OCI-LY7 (cell line): ENCODE measurements around the gene IL17D.

Experiments
- EZH2phosphoT487 ChIP-seq: fragments of 200-600 bp; sonication (generic); IDR thresholded peaks from 2 replicates; pipeline ENCODE4 v1.6.1; 2018; ENCODE audit warnings: low read depth, borderline replicate concordance, mild to moderate bottlenecking, mixed run types, antibody characterized with exemption, low read length, moderate library complexity, mixed read lengths
- TF ChIP-seq, protein P1 (sequence below): fragments of 200-600 bp; sonication (generic); conservative IDR thresholded peaks from 2 replicates; pipeline ENCODE4 v1.5.1; 2014; ENCODE audit warnings: mild to moderate bottlenecking, antibody characterized with exemption, low read length, moderate library complexity, mixed read lengths

DNA sequence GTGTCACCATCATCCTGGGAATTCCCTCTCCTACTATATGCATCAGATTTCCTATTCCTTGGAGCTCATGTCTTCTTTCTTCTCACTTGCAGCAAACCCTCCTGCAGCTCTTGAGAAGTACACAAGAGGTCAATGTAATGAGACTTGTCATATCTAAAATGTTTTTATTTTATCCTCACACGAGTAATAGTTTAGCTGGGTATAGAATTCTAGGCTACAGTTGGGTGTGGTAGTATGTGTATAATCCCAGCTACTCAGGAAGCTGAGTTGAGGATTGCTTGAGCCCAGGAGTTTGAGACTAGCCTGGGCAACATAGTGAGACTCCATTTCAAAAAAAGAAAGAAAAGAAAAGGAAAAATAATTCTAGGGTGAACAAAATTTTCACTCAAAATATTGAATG lies 45.9 kb downstream of the IL17D start:
- TF ChIP-seq EZH2phosphoT487: no peak
- TF ChIP-seq, protein P1, sequence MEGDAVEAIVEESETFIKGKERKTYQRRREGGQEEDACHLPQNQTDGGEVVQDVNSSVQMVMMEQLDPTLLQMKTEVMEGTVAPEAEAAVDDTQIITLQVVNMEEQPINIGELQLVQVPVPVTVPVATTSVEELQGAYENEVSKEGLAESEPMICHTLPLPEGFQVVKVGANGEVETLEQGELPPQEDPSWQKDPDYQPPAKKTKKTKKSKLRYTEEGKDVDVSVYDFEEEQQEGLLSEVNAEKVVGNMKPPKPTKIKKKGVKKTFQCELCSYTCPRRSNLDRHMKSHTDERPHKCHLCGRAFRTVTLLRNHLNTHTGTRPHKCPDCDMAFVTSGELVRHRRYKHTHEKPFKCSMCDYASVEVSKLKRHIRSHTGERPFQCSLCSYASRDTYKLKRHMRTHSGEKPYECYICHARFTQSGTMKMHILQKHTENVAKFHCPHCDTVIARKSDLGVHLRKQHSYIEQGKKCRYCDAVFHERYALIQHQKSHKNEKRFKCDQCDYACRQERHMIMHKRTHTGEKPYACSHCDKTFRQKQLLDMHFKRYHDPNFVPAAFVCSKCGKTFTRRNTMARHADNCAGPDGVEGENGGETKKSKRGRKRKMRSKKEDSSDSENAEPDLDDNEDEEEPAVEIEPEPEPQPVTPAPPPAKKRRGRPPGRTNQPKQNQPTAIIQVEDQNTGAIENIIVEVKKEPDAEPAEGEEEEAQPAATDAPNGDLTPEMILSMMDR: no peak
